H9 (cell line): ENCODE results near the gene RALGPS2. TPM values are rescaled to one million over a fixed set of nuclear protein-coding genes. Genes with fewer than 3 reads are reported as not detected.

Source experiments
- DNase-seq: peaks from one replicate; pipeline ENCODE4 v3.0.0-alpha.2; 2017
- H2AFZ ChIP-seq: one replicate; pipeline ENCODE4 v1.6.1; 2013; ENCODE audit warnings: mild to moderate bottlenecking, low read length, control low read depth, moderate library complexity
- H2AK5ac ChIP-seq: 2 replicates; pipeline ENCODE4 v1.6.1; 2013; ENCODE audit warnings: low read length, control low read depth, mixed read lengths; ENCODE audit not compliant: insufficient read length
- H2BK120ac ChIP-seq: one replicate; pipeline ENCODE4 v1.6.1; 2013; ENCODE audit warnings: low read depth, mild to moderate bottlenecking, low read length, control low read depth, inconsistent platforms; ENCODE audit not compliant: poor library complexity, severe bottlenecking
- H2BK12ac ChIP-seq: 2 replicates; pipeline ENCODE4 v1.6.1; 2013; ENCODE audit warnings: low read length, control low read depth, mixed read lengths, low read depth; ENCODE audit not compliant: insufficient read length
- H2BK15ac ChIP-seq: 2 replicates; pipeline ENCODE4 v1.6.1; 2013; ENCODE audit warnings: low read depth, low read length, control low read depth
- H2BK20ac ChIP-seq: one replicate; pipeline ENCODE4 v1.6.1; 2013; ENCODE audit warnings: low read depth, mild to moderate bottlenecking, low read length, control low read depth, inconsistent platforms; ENCODE audit not compliant: poor library complexity, severe bottlenecking
- H2BK5ac ChIP-seq: 2 replicates; pipeline ENCODE4 v1.6.1; 2013; ENCODE audit warnings: low read length, control low read depth, mixed read lengths; ENCODE audit not compliant: insufficient read length
- H3K14ac ChIP-seq: 2 replicates; pipeline ENCODE4 v1.6.1; 2013; ENCODE audit warnings: low read length, control low read depth; ENCODE audit not compliant: insufficient read depth
- H3K18ac ChIP-seq: 2 replicates; pipeline ENCODE4 v1.6.1; 2013; ENCODE audit warnings: low read depth, mild to moderate bottlenecking, mixed read lengths, low read length, control low read depth; ENCODE audit not compliant: insufficient read length
- H3K23ac ChIP-seq: 2 replicates; pipeline ENCODE4 v1.6.1; 2013; ENCODE audit warnings: low read length, control low read depth, mixed read lengths, low read depth; ENCODE audit not compliant: insufficient read length
- H3K23me2 ChIP-seq: 2 replicates; pipeline ENCODE4 v1.6.1; 2013; ENCODE audit warnings: low read depth, mild to moderate bottlenecking, mixed read lengths, low read length, control low read depth; ENCODE audit not compliant: insufficient read length, poor library complexity, severe bottlenecking
- H3K27ac ChIP-seq: 2 replicates; pipeline ENCODE4 v1.5.1; 2013; ENCODE audit warnings: low read length, control low read depth, mixed read lengths, low read depth; ENCODE audit not compliant: insufficient read length
- H3K27me3 ChIP-seq: 2 replicates; pipeline ENCODE4 v1.6.1; 2013; ENCODE audit warnings: low read length, control low read depth, inconsistent platforms; ENCODE audit not compliant: insufficient read depth
- H3K4ac ChIP-seq: 2 replicates; pipeline ENCODE4 v1.6.1; 2013; ENCODE audit warnings: low read depth, mild to moderate bottlenecking, control low read depth, inconsistent platforms, low read length, moderate library complexity
- H3K4me1 ChIP-seq: 2 replicates; pipeline ENCODE4 v1.6.1; 2013; ENCODE audit warnings: low read length, control low read depth, inconsistent platforms; ENCODE audit not compliant: insufficient read depth
- H3K4me2 ChIP-seq: 2 replicates; pipeline ENCODE4 v1.6.1; 2013; ENCODE audit warnings: low read length, control low read depth, mixed read lengths; ENCODE audit not compliant: insufficient read length, insufficient read depth
- H3K56ac ChIP-seq: 2 replicates; pipeline ENCODE4 v1.6.1; 2013; ENCODE audit warnings: low read depth, mild to moderate bottlenecking, mixed read lengths, low read length, control low read depth; ENCODE audit not compliant: insufficient read length
- H3K79me1 ChIP-seq: 2 replicates; pipeline ENCODE4 v1.6.1; 2013; ENCODE audit warnings: low read depth, mild to moderate bottlenecking, moderate library complexity, low read length, control low read depth, inconsistent platforms; ENCODE audit not compliant: insufficient read depth, poor library complexity, severe bottlenecking
- H3K79me2 ChIP-seq: 2 replicates; pipeline ENCODE4 v1.6.1; 2013; ENCODE audit warnings: low read length, control low read depth, inconsistent platforms; ENCODE audit not compliant: insufficient read depth
- H3K9ac ChIP-seq: 2 replicates; pipeline ENCODE4 v1.6.1; 2013; ENCODE audit warnings: low read length, control low read depth, mixed read lengths; ENCODE audit not compliant: insufficient read length; ENCODE audit errors: extremely low read depth
- H3K9me3 ChIP-seq: one replicate; pipeline ENCODE4 v1.6.1; 2013; ENCODE audit warnings: low read depth, low read length, inconsistent platforms; ENCODE audit not compliant: control insufficient read depth
- H3T11ph ChIP-seq: one replicate; pipeline ENCODE4 v1.6.1; 2013; ENCODE audit warnings: mild to moderate bottlenecking, low read length, control low read depth, inconsistent platforms
- H4K20me1 ChIP-seq: one replicate; pipeline ENCODE4 v1.6.1; 2013; ENCODE audit not compliant: control insufficient read depth, insufficient read length, insufficient read depth
- H4K5ac ChIP-seq: 2 replicates; pipeline ENCODE4 v1.6.1; 2013; ENCODE audit warnings: low read depth, mild to moderate bottlenecking, mixed read lengths, low read length, control low read depth; ENCODE audit not compliant: insufficient read length
- H4K8ac ChIP-seq: replicated peaks from 2 replicates; pipeline ENCODE4 v1.6.1; 2013; ENCODE audit warnings: low read length, control low read depth, mixed read lengths, low read depth; ENCODE audit not compliant: insufficient read length
- H4K91ac ChIP-seq: 2 replicates; pipeline ENCODE4 v1.6.1; 2013; ENCODE audit warnings: low read depth, mild to moderate bottlenecking, moderate library complexity, mixed read lengths, low read length, control low read depth; ENCODE audit not compliant: insufficient read length
- H3K27ac Mint-ChIP-seq, 3 experiments: 2 replicates in 2 of 3; 3 replicates in 1 of 3; pipeline ENCODE4 v1.8.0; 2020 to 2021; ENCODE audit warnings: mixed read lengths in 3 of 3, mild to moderate bottlenecking in 1 of 3, moderate library complexity in 1 of 3
- H3K27me3 Mint-ChIP-seq: 2 replicates; pipeline ENCODE4 v1.8.0; 2021; ENCODE audit warnings: low read depth, mild to moderate bottlenecking, moderate library complexity, mixed read lengths
- H3K36me3 Mint-ChIP-seq, 3 experiments: 2 replicates in 2 of 3; 3 replicates in 1 of 3; pipeline ENCODE4 v1.8.0; 2020 to 2021; ENCODE audit warnings: low read depth in 3 of 3, mixed read lengths in 3 of 3; ENCODE audit not compliant: insufficient read depth in 1 of 3
- H3K4me1 Mint-ChIP-seq, 2 experiments: 2 replicates each; pipeline ENCODE4 v1.8.0; 2020; ENCODE audit warnings: mixed read lengths in 2 of 2
- H3K4me3 Mint-ChIP-seq, 2 experiments: 2 replicates in 1 of 2; 3 replicates in 1 of 2; pipeline ENCODE4 v1.8.0; 2020 to 2021; ENCODE audit warnings: mild to moderate bottlenecking in 2 of 2, mixed read lengths in 2 of 2, moderate library complexity in 1 of 2
- H3K9me3 Mint-ChIP-seq, 2 experiments: 2 replicates in 1 of 2; 3 replicates in 1 of 2; pipeline ENCODE4 v1.8.0; 2020; ENCODE audit warnings: mild to moderate bottlenecking in 2 of 2, mixed read lengths in 2 of 2, moderate library complexity in 1 of 2
- WGBS: extraction: QIAGEN DNeasy Blood & Tissue Kit; methylation state at CpG from one replicate; pipeline ENCODE4 v1.1.7; 2013; ENCODE audit warnings: missing lambda C conversion rate, low lambda C conversion rate, mixed read lengths; ENCODE audit not compliant: insufficient read length; ENCODE audit errors: extremely low coverage; 5-methylcytosine and 5-hydroxymethylcytosine counted together
- total RNA-seq: library from RNA; stranded (reverse); gene quantifications from 2 replicates; pipeline ENCODE4 v1.2.1, GENCODE V29; 2021
- TF ChIP-seq, protein P1 (sequence below): fragments of 200-600 bp; sonication (generic); conservative IDR thresholded peaks from 3 replicates; pipeline ENCODE4 v1.8.0; 2021; ENCODE audit warnings: antibody characterized with exemption, mild to moderate bottlenecking

Gene RALGPS2
- total RNA-seq, 1 experiment from 2014 or later: 32.6 TPM

DNA sequence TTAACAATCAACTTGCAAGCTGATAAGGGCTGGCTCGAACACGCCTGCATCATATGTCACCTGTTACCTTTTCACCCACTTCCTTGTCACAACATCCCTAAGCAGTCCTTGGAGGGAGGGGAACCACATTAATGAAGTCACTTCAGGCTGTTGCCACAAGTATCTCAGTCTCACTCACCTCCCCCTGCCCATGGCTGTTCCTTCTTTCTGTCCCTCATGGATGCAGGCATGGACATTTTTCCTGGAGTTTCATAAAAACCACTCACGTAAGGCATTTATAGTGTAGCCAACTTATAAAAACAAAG is 222.6 kb downstream of the RALGPS2 start:
- Histone ChIP-seq H3K9ac (no peak overlapping the region), H2BK15ac (no peak overlapping the region), H2AK5ac (no peak overlapping the region), H3K18ac (no peak overlapping the region), H3K27me3 (no peaks in the 10 kb centered on the region), H3K14ac (no peak overlapping the region), H2BK12ac (no peak overlapping the region), H3T11ph (no peak overlapping the region), H3K9me3 (no peaks in the 10 kb centered on the region), H3K4me1 (no peaks in the 10 kb centered on the region; the same call in 1 of the 2 replicates), H4K20me1 (no peaks in the 10 kb centered on the region), H2BK5ac (no peak overlapping the region), H3K56ac (no peak overlapping the region), H4K8ac (no peak overlapping the region), H4K91ac (no peak overlapping the region), H2AFZ (no peak overlapping the region), H3K4me2 (no peak overlapping the region), H2BK120ac (no peak overlapping the region), H4K5ac (no peak overlapping the region), H3K79me1 (no peaks in the 10 kb centered on the region), H3K27ac (no peak overlapping the region), H3K4ac (no peak overlapping the region), H2BK20ac (no peak overlapping the region), H3K79me2 (no peaks in the 10 kb centered on the region), H3K23ac (no peak overlapping the region), H3K23me2 (no peaks in the 10 kb centered on the region)
- no peak overlapping the region for H3K27ac Mint-ChIP-seq
- WGBS: no CpG with 5 or more reads among the region's 3 CpGs
- peaks cover 13 to 14% of the 10 kb centered on the region in 2 experiments for H3K4me1 Mint-ChIP-seq
- H3K36me3 Mint-ChIP-seq: no peaks in the 10 kb centered on the region
- no peaks in the 10 kb centered on the region; a peak in 3 of 5 replicates for H3K9me3 Mint-ChIP-seq
- TF ChIP-seq, protein P1, sequence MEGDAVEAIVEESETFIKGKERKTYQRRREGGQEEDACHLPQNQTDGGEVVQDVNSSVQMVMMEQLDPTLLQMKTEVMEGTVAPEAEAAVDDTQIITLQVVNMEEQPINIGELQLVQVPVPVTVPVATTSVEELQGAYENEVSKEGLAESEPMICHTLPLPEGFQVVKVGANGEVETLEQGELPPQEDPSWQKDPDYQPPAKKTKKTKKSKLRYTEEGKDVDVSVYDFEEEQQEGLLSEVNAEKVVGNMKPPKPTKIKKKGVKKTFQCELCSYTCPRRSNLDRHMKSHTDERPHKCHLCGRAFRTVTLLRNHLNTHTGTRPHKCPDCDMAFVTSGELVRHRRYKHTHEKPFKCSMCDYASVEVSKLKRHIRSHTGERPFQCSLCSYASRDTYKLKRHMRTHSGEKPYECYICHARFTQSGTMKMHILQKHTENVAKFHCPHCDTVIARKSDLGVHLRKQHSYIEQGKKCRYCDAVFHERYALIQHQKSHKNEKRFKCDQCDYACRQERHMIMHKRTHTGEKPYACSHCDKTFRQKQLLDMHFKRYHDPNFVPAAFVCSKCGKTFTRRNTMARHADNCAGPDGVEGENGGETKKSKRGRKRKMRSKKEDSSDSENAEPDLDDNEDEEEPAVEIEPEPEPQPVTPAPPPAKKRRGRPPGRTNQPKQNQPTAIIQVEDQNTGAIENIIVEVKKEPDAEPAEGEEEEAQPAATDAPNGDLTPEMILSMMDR: no peak
- H3K4me3 Mint-ChIP-seq: no peak overlapping the region
- H3K27me3 Mint-ChIP-seq: no peaks in the 10 kb centered on the region; the same call in 1 of the 2 replicates
- DNase-seq: no peak
